NOMO-1 (cell line): ENCODE measurements around the gene PSMD4.
A peak's percentile ranks its signal among the peaks of the same experiment; 100 is the strongest.
"Not testable (repeated sequence)": the region's sequence is repeated elsewhere in the genome, so short reads cannot be mapped to it uniquely, and the experiment has no call there.

Source experiments
- DNase-seq, 2 experiments: peaks; one replicate each; lab custom pipeline; 2025; ENCODE audit not compliant: unreplicated experiment in 2 of 2; lab: John Stamatoyannopoulos, UW

Gene PSMD4

GRCh38 chr1:151267760-151268159, 13.2 kb downstream of the PSMD4 start:
- DNase-seq, result no peak

- no peak for DNase-seq
These were observed 19.5 kb downstream of the PSMD4 start for GRCh38 chr1:151273924-151274466.

GRCh38 chr1:151275341-151275740, 20.8 kb downstream of the PSMD4 start:
- not testable (repeated sequence) for DNase-seq

- DNase-seq, result peak; percentile 63 to 93
These were observed 22.7 kb downstream of the PSMD4 start for GRCh38 chr1:151277249-151277648.

- peak; percentile 95 to 98 for DNase-seq
These were observed 26.9 kb downstream of the PSMD4 start for GRCh38 chr1:151281225-151281968.

DNA sequence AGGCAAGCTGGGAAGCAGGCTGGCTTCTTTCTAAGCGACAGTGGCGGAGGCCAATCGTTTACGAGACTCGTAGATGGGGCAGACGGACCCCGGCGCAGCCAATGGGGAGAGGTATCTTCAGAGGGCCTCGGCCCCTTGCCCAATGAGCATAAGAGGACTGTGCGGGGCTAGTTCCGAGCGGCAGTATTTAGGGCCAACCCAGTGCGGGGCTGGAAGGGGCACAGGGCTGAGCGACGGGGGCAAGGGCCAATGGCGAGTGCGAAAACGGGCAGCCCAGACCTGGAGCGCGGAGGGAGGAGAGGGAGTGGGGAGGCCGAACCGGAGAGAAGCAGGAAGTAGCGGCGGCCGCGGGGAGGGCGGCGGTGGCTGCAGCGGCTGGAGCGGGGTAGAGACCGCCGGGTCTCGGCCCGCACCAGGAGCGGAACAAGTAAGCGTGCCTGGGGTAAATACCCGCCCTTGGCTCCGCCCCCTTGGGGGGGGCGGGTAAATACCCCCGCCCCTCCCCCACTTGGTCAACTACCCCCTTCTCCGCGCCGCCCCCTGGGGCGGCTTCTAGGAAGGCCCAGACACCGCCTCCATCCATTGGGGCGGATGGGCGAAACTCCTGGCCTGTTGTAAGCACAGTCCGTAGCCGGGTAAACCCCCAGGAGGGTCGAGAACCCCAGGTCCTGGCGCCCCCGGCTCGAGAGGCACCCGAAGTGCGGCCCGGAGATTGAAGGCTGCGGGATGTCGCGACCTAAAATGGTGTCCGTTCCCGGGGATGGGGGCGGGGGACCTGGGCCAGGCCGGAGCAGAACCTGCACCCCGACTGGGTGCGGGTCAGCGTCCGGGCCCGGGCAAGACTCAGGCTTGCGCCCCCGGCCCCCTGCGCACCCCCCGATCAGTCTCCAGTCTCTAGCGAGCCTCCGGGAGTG, 27.7 kb downstream of the PSMD4 start, which contains the start of gene ZNF687:
Gene ZNF687 (plus strand): TSS at position 331 of the 914 bp plus-strand sequence. CDS start 3,993 bp downstream, outside the sequence.
- DNase-seq, result peak; percentile 99 to 100

DNA sequence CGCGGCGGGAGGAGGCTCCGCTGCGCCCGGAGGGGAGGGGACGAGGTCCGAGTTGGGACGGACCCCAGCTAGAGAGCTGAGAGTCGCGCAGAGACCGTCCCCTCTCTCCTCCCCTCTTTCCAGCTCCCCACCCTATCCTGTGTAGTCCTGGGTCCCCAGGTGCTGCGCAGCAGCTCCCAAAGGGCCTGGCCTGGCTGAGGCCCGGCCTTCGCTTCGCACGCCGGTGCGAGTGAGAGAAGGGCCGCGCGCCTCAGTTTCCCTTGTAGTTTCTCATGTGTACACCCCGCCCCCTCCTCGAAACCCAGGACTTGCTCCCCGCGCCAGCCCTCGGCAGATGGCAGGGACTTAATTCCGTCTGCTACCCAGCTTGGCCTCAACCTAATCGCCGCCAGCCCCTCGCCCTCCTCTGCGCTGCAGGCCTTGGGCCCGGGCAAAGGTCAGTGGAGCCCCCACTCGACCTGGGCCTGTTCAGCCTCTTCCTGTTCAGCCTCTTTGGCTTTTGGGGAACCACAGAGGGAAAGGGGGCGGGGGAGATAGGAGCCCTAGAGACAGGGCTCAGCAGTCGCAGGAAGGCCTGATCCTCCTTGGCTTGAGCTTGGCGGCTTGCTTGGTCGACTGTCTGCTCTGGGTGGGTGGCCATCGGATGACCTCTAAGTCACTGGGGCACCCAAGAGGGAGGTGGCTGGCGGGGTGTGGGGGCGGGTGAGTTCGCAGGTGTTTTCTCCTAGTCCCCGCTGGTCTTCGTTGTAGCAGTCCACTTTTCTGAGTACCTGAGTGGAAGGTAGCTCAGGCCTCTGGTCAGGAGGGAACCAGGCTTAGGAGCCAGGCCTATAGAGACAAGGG, 28.6 kb downstream of the PSMD4 start:
- DNase-seq, result peak; percentile 44 to 53

GRCh38 chr1:151284013-151284577, 29.6 kb downstream of the PSMD4 start:
- no peak for DNase-seq

DNA sequence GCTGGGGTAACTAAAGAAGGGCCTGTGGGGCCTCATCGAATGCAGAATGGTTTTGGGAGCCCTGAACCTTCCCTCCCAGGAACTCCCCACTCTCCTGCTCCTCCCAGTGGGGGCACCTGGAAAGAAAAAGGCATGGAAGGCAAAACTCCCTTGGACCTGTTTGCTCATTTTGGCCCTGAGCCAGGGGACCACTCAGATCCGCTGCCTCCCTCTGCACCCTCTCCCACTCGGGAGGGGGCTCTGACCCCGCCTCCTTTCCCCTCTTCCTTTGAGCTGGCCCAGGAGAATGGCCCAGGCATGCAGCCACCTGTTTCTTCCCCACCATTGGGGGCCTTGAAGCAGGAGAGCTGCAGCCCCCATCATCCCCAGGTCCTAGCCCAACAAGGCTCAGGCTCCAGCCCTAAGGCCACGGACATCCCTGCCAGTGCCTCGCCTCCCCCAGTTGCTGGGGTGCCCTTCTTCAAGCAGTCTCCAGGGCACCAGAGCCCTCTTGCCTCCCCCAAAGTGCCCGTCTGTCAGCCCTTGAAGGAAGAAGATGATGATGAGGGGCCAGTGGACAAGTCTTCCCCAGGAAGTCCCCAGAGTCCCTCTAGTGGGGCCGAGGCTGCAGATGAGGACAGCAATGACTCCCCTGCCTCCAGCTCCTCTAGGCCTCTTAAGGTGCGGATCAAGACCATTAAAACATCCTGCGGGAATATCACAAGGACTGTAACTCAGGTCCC, 32.2 kb downstream of the PSMD4 start:
- DNase-seq, result no peak

DNA sequence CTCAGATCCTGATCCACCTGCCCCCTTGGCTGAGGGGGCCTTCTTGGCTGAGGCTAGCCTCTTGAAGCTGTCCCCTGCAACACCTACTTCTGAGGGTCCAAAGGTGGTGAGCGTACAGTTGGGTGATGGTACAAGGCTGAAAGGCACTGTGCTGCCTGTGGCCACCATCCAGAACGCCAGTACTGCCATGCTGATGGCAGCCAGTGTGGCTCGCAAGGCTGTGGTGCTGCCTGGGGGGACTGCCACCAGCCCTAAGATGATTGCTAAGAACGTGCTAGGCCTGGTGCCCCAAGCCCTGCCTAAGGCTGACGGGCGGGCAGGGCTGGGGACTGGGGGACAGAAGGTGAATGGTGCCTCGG, 32.8 kb downstream of the PSMD4 start:
- no peak for DNase-seq

- DNase-seq, result no peak
These were observed 33.4 kb downstream of the PSMD4 start for GRCh38 chr1:151287767-151288500.

GRCh38 chr1:151288502-151288901, 34.0 kb downstream of the PSMD4 start:
- DNase-seq, result no peak

GRCh38 chr1:151289080-151289935, 34.8 kb downstream of the PSMD4 start:
- no peak for DNase-seq

- DNase-seq, result no peak
These were observed 35.6 kb downstream of the PSMD4 start for GRCh38 chr1:151289991-151290708.

GRCh38 chr1:151290709-151291303, 36.3 kb downstream of the PSMD4 start:
- no peak for DNase-seq

DNA sequence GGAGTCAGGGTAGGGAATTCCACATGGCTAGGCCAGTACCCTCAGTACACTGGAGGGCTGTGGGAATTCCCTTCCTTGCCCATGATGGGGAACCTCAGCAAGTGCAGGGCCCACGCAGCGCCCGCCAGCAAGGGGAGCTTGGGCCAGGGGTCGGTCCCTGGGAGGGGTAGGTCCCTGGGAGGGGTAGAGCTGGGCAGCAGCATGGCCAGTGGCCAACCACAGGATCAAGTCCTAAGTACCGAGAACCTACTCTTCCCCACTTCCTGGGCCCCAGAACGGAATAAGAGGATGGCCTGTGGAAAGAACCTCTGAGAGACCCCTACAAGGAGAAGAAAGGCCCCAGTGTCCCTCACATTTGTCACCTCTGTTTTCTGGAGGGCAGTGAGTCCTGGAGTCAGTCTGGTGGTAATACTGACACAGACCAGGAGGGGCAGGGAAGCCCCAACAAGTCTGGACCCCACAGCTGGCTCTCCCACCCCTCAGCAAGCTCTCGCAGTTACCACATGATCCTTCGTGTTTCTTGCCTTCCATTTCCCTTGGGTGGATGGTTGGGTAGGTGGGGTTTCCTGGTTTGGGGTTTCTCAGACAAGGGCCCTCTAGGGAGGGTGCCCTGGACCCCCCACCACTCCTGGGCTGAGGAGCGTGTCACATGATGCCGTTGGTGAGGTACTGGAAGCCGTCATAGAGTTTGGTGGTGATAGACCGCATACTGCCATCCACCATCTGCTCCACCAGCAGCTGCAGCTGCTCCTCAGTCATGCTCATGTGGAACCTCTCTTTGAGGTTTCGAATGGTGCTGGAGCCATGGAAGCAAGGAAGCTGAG, 37.9 kb downstream of the PSMD4 start:
- no peak for DNase-seq
